ENCODE measurements around the gene FAM234B. TPM values are rescaled to one million over a fixed set of nuclear protein-coding genes. Genes with fewer than 3 reads are reported as not detected.

The FAM234B gene
- polyA plus RNA-seq, 1 of the 3 experiments (the other 2 are of a cell fraction), result 3.7 TPM

DNA sequence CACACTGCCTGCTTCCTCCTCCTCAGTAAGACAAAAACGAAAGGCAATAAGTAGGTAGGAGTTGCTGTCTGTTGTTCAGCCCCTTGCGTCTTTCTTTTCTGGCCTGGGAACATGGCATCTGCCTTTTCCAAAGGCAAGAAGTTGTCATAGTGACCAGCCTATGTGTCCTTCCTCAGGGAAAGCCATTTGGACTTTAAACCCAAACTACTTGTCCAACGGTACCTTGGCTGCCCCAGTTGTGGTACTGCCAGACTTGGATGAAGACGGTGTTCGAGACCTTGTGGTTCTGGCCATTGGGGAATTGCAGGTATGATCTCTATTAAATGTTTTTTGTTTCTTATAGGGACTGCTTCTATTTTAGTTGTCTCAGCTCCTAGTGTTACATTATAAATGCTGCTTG, 18.5 kb downstream of the FAM234B start:
- Histone ChIP-seq H3K36me3 (replicated peaks in 1 of 2; ENCODE audit: control insufficient read depth in 1 of 2, insufficient read depth in 2 of 2, low read length in 1 of 2) (peaks cover 0 to 14% of the 10 kb centered on the region in 2 experiments), H3K4me1 (ENCODE audit: control insufficient read depth in 1 of 2, insufficient read depth in 2 of 2, low read depth in 1 of 2, low read length in 1 of 2) (no peaks in the 10 kb centered on the region), H3K79me2 (ENCODE audit: insufficient read depth) (no peaks in the 10 kb centered on the region), H3K4me3 (ENCODE audit: low read depth in 2 of 2, low read length in 1 of 2) (no peak overlapping the region), H3K9ac (no peak overlapping the region), H3K9me3 (no peaks in the 10 kb centered on the region), H4K20me1 (ENCODE audit: insufficient read depth) (no peaks in the 10 kb centered on the region), H2AFZ (ENCODE audit: low read depth) (no peak overlapping the region), H3K4me2 (no peak overlapping the region), H3K9me2 (no peaks in the 10 kb centered on the region), H3K27ac (ENCODE audit: low read depth in 2 of 2, low read length in 1 of 2) (no peak overlapping the region), H3K27me3 (ENCODE audit: insufficient read depth) (no peaks in the 10 kb centered on the region), H3F3A (replicated peaks; ENCODE audit: insufficient read depth) (no peaks in the 10 kb centered on the region)
- POLR2A ChIA-PET, result no interaction called here
- CTCF ChIA-PET, result no interaction called here
- TF ChIP-seq REST (IDR thresholded peaks at IDR 0.05; ENCODE audit: low read depth, low read length) (no peak), CTCF (IDR thresholded peaks at IDR 0.05) (no peak), NFIC (IDR thresholded peaks at IDR 0.05; ENCODE audit: borderline replicate concordance) (no peak), JUND (IDR thresholded peaks at IDR 0.05) (no peak), YY1 (IDR thresholded peaks at IDR 0.05; ENCODE audit: low read depth) (no peak), MEF2A (IDR thresholded peaks at IDR 0.05; ENCODE audit: borderline replicate concordance, low read depth) (no peak), RXRA (IDR thresholded peaks at IDR 0.05; ENCODE audit: borderline replicate concordance, low read depth) (no peak), TCF12 (IDR thresholded peaks at IDR 0.05) (no peak), FOXJ3 (CRISPR knock-in tag; IDR thresholded peaks at IDR 0.05) (no peak), CHD2 (IDR thresholded peaks at IDR 0.05; ENCODE audit: low read length, partially characterized antibody) (no peak), RCOR1 (IDR thresholded peaks at IDR 0.05; ENCODE audit: low read length) (no peak), TAF1 (IDR thresholded peaks at IDR 0.05; ENCODE audit: borderline replicate concordance, low read depth, low read length) (no peak), GABPA (IDR thresholded peaks at IDR 0.05; ENCODE audit: low read depth) (no peak)
- TF ChIP-seq, protein P1, sequence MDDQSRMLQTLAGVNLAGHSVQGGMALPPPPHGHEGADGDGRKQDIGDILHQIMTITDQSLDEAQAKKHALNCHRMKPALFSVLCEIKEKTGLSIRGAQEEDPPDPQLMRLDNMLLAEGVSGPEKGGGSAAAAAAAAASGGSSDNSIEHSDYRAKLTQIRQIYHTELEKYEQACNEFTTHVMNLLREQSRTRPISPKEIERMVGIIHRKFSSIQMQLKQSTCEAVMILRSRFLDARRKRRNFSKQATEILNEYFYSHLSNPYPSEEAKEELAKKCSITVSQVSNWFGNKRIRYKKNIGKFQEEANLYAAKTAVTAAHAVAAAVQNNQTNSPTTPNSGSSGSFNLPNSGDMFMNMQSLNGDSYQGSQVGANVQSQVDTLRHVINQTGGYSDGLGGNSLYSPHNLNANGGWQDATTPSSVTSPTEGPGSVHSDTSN (IDR thresholded peaks at IDR 0.05), result no peak
- TF ChIP-seq, protein P2, sequence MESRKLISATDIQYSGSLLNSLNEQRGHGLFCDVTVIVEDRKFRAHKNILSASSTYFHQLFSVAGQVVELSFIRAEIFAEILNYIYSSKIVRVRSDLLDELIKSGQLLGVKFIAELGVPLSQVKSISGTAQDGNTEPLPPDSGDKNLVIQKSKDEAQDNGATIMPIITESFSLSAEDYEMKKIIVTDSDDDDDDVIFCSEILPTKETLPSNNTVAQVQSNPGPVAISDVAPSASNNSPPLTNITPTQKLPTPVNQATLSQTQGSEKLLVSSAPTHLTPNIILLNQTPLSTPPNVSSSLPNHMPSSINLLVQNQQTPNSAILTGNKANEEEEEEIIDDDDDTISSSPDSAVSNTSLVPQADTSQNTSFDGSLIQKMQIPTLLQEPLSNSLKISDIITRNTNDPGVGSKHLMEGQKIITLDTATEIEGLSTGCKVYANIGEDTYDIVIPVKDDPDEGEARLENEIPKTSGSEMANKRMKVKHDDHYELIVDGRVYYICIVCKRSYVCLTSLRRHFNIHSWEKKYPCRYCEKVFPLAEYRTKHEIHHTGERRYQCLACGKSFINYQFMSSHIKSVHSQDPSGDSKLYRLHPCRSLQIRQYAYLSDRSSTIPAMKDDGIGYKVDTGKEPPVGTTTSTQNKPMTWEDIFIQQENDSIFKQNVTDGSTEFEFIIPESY (IDR thresholded peaks at IDR 0.05; ENCODE audit: borderline replicate concordance, low read depth), result no peak
- TF ChIP-seq, protein P3, sequence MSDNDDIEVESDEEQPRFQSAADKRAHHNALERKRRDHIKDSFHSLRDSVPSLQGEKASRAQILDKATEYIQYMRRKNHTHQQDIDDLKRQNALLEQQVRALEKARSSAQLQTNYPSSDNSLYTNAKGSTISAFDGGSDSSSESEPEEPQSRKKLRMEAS (IDR thresholded peaks at IDR 0.05; ENCODE audit: low read depth), result no peak
- no peak for DNase-seq
- 85% methylated on average over 5 of the region's 5 CpGs for WGBS (ENCODE audit: low lambda C conversion rate)

Data from SK-N-SH (cell line).